SIG-M5 treated with dmso at 0.1 percent for 504 hours (cell line): Measurements from ENCODE around the gene RNF141.

Experiments used
- DNase-seq: peaks from one replicate; lab custom pipeline; 2025; ENCODE audit not compliant: unreplicated experiment; lab: John Stamatoyannopoulos, UW

The RNF141 gene, protein sequence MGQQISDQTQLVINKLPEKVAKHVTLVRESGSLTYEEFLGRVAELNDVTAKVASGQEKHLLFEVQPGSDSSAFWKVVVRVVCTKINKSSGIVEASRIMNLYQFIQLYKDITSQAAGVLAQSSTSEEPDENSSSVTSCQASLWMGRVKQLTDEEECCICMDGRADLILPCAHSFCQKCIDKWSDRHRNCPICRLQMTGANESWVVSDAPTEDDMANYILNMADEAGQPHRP

DNA sequence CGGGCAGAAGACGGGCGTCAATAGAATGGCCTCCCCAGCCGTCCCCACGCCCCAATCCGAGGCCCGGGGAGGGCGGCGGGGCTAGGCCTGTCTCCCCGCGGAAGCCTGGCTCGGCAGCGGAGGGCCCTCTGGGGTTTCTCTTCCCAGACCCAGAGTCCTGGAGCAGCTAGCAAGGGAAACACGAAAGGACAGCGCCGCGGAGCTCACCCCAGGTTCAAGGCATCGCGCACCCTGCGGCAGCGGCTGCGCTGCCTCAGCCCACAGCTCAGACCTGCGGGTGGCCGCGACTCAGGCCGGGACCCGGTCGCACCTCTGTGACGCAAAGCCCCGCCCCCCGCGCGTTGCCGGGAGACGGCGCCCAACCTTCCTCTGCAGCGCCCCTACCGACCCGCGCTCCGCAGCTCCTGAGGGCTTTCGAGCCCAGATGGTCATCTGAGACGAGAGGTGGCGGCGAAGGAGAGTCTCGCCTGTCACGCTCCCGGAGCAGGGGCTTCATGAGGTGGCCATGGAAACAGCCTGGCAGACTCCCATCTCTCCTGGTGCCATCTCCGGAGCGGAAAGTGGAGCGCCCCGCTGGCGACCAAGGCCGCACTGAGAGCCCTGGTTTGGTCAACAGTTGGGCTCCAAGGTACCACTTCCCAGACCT lies at the start of gene RNF141:
RNF141 (minus strand) TSS at position 273 of the 646 bp plus-strand sequence. CDS start 7,029 bp downstream, outside the sequence.
- peak; percentile 78 for DNase-seq

DNA sequence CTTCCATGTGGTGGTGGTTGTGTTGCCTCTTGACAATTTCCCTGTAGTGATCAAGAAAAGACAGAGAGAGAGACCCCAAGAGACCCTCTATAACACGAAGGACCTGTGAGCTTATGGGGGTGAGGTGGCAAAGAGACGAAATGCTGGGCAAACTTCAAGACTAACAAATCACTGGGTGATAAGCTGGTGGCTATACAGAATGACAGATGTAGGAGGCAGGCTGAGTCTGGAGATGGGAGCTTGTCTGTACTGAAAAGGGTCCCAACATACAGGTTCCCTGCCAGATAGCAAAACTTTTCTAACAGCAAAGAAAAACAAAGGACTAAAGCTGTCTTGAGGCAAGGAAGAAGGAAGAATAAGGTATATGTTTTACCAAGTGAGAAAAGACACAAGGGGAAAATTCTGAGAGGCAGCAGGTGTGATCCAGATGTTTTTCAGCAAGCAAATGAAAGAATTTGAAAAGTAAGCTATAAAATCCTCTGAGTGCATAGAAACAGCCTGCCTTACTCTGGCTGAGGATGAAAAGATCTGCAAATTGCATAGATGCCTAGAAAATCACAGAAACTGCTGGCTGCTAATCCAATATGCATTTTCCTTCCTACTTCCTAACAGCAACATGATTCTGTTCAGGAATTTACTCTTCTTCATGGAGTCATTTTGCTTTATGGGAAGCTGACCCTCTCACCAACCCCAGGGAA lies 49.4 kb upstream of the RNF141 start:
- no peak for DNase-seq

DNA sequence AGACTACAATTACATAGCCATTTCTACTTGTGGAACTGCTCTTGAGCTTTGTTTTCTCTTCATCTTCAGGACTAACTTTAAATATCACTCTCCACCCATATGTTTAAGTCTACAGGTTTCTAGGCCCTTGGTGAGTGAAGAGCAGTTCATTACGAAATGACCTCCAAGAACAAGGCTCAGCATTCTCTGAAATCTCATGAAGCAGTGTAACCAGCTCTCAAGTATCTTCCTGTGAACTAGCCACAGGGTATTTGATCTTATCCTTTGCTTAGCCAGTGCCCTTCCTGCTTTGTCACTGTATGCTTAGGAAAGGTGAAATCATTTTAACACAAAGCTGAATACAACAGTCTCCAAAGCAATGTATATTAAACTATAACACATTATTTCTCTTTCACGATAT lies 47.9 kb upstream of the RNF141 start:
- peak; percentile 19 for DNase-seq

DNA sequence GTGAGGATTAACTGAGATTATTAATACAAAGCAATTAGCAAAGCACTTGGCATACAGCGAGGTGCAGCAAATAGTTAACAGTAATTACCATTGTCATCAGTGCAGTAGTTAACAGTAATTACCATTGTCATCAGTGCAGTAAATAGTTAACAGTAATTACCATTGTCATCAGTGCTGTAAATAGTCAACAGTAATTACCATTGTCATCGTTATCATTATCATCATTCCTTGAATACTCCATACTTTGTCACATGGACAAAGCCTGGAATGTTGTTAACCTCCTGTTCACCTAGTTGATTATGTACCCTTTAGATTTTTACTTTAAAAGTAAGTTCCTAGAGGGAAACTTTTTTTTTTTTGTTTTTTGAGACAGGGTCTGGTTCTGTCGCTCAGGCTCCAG lies 47.0 kb upstream of the RNF141 start:
- DNase-seq, result no peak

DNA sequence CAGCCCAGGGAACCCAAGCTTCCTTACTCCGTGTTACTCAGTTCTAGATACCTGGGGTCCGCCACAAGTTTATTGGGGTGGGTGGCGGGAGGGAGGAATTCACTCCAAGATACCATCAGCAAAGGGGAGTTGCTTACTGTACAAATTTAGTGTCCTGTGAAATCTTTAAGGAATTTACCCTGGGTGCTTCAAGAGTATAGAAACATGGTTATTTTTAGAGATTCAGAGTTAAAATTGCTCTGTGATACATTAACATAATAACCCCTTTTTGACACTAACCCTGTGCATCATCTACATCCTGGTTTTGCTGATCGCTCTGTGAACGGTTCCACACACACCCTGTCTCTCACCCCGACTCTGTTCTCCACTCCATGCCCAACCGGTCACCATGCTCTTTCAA lies 46.4 kb upstream of the RNF141 start:
- DNase-seq, result no peak

DNA sequence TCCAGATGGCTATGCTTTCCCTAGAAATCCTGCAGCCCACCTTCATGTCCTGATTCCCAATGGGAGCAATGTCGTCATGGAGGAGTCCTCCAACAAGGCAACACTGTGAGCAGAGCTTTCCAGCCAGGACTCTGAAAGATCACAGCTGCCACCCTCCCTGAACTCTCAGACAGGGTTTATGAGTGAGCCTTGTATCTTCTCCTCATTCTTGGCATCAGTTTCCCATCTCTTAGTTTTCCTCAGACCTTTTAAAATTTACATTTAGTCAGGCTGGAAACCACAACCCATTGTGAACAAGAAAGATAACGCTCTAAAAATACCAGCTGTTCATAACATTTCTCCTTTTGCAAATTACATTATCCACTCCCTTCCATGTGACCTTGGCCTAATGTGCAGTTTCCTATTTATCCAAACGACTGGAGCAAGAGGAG lies 43.1 kb upstream of the RNF141 start:
- DNase-seq, result no peak

DNA sequence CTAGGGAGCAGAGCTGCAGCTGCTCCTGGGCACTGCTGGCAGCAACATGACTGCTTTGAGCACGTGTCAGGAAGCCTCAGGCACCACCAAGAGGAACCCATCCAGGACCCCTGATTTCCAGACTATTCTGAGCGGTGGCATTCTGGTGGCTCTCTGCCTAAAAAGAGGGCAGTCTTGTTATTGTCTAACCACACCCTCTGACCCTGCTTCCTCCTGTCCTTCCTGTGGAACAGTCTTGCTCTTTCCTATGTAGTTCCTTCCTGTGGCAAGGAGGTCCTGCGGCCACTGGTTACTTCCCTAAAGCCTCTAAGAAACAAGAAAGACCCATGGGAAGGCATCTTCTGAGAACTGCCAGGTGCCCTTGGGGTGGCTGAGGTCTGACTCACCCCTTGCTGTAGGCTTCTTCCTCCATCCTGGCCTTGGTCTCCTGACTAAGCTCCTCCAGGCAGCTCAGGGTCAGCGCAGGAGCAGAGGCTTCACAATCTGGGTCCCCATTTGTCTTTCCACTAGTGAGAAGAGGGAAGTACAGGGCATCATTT lies 40.6 kb upstream of the RNF141 start:
- DNase-seq, result peak; percentile 75

DNA sequence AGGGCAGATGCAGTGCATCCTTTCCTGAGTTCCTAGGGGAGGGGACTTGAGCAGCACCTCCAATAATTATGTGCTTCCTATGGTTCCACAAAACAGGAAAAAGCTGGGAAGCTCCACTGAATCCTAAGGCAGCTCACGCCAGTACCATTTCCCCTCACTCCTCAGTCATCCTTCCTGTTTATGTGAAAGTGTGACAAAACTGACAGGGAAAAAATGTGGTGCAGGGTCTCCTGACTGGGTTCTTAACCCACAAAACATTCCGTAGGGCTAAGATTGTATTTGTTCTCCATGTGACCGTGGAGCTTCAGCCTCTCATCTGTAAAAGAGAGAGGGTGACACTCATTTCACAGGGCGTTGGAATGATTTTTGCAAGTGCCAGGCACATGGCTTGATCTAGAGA lies 39.6 kb upstream of the RNF141 start:
- DNase-seq, result no peak

DNA sequence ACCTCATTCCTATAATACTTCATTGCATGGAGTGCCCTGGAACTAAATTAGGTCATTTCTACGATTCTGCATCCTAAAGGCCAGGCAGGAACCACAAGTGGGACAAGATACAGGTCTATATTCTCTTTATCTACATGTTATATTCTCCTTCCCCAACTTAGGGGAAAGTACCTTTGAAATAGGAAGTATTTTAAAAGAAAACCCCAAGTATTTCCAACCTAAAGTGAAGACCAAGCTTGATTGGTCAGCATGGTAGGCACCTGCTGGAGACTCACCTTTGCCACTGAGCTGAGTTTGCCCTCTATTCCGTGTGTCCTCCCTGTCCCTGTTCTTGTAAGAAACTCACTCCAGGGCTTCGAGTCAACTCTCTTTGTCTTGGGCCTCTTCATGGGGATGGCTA lies 38.7 kb upstream of the RNF141 start:
- no peak for DNase-seq

DNA sequence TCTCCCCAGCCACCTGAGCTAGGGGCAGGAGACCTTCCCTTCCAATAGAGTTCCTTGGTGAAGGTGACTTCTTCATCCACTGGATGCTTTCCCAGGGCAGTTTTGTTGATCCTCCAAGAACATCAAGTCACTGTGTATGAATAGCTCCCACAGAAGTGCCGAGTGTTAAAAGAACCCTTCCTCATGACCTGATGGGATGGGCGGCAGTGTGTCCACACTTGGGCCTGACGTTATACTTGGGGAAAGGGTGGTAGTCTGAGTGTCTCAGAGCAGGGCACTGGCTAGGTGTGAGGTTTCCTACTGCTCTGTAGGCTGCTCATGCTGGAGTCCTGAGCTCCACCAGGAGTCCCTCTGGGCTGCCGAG lies 35.0 kb upstream of the RNF141 start:
- no peak for DNase-seq

DNA sequence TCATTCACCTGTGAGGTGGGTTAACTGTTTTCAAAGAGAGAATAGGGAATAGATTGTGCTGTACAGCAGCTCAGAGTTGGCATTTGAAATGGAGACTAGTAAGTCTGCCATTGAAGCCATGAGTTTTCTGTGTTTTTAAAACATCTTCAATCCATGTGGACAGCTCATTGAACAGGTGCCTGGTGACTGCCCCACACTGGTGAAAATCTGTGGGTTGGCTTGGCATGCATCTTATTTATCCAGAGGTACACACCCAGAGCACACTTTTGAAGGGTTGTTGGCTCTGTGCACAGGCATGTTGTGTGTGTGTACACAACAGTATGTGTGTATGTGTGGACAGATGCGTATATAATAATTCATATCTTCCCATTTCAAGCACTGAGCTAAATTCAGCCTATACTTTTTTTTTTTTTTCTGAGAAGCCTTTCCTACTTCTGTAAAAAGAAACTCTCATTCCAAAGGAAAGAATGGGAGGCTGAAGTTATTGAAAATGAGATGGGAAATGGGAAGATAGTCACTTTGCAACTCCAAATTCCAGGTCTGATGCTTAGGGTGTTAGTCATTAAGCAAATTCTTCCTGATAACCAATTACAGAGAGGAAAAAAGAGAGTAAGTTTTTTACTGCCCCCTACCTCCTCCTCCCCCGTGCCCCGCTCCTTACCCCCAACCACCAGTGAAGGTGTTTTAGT lies 34.5 kb upstream of the RNF141 start:
- no peak for DNase-seq

DNA sequence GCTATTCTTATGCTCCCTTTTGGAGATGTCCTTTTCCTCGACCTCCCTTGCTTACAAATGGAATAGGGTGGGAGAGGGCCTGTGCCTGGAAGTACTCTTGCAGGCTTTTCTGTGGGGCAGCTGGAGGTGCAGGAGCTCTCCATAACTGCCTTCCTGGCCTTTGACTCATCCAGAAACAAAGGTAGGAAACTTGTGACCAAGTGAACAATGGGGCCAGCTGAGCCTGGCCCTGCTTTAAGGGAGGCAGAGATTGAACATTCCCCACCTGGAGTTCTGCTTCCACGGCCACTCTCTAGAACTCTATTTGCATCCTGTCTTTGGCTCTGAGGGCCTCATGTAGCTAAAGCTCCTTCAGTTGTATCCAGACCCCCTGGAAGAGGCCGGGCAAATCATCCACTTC lies 32.6 kb upstream of the RNF141 start:
- no peak for DNase-seq

DNA sequence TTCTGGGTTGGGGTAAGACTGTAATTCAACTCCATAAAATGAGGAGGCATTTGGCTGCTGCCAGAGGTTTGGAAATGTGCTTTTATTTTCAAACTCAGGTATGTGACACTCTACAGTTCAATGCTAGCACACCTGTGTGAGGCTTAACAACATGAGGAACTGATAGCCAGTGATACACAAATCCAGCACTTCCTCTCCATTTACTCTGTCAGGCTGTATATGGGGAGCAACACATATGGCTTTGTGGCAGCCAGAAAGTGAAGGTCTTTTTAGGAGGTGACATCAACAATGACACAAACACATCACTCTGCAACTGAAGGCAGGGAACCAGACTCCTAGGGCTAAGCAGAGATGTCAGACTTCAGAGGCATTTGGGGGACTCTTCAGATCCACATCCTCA lies 32.0 kb upstream of the RNF141 start:
- DNase-seq, result no peak

DNA sequence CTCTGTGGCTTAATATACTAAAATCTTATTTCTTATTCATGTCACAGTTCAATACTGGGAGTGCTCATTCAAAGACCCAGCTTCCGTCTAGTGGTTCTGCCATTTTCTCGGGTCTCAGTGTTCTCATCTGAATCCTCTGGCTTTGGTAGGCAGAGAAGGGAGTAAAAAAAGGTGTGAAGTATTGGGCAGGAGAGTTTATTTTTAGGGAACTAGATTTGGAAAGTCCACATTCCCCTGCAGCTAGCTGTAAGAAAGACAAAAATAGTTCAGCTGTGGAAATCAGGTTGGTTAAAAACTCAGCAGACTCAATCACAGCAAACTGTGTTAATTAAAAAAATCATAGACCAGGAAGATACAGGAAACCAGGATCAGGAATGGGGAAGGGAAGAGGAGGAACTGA lies 31.5 kb upstream of the RNF141 start:
- no peak for DNase-seq

DNA sequence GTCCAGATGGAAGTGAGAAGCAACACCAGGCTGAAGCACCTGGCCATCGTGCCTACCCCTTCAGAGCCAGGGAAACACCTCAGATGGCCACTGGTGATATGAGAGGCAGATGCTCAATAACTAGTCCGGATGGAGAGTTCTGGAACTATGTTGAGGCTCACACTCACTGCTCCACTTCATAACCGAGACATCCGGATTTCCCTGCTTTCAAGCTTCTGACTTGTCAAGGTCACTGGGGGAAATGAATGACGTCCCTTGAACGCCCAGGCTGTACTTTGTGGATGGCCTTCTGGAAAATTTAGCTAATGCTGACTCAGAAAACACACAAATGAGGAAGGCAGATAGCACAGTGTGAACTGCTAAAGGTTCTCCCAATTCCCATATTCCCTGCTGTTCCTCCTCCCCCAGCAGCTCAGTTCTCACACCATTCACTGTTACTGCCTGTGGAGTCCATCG lies 27.5 kb upstream of the RNF141 start, which contains the start of gene LYVE1:
LYVE1 (minus strand) TSS at position 180 of the 456 bp plus-strand sequence; CDS start at position 47, 133 bp downstream.
- no peak for DNase-seq

DNA sequence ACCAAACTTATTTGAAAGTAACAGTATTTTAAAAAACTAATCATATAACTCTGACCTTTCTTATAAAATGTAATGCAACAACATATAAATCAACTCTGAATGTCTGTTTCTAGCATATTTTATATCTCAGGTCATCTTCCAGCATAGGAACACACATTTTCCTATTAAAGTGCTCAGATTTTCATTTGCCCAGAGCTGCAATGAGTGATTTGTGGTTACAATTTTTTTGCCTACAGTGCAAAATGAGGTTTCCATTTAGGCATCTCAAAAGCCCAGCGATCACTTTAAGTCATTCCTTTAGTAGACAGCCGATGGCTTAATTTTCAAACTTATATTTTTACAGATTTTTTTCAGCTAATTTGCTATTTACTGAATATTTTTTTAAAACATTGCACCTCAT lies 26.5 kb upstream of the RNF141 start:
- DNase-seq, result no peak

DNA sequence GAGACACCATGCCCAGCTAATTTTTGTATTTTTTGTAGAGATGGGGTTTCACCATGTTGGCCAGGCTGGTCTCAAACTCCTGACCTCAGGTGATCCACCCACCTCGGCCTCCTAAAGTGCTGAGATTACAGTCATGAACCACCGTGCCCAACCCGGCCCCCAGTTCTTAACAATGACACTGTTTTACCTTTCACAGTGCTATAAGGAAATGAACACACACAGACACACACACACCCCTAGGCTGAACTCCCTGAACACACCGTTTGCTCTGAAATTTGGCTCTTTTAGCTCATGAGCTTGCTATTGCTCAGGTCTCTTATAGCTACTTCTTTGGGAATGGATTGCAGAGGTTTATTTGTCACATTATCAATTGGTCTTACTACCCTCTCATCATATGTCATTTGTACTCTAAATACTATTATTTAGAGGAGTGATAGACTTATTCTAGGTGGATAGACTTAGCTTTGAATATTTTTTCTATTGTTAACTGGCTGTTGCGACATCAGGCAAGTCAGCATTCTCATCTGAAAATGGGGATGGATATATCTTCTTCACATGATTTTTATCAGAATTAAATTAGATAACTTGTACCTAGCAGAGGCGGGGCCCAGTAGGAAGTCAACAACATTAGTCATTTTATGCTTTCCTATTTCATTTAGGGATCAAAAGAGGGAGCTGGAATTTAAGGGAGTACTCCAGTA lies 25.4 kb upstream of the RNF141 start:
- DNase-seq, result no peak

DNA sequence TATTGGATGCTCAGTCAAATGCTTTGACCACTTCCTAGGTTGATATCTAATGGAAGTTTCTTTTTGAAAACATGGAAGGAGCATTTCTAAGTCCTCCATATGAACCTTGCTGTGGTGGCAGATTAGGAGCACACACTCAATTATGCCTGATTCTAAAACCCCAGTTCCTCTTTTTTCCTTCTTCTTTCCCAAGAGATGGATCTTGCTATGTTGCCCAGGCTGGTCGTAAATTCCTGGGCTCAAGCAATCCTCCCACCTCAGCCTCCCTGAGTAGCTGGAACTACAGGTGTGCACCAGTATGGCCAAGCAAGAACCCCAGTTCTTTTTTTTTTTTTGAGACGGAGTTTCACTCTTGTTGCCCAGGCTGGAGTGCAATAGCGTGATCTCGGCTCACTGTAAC lies 24.5 kb upstream of the RNF141 start:
- DNase-seq, result no peak

DNA sequence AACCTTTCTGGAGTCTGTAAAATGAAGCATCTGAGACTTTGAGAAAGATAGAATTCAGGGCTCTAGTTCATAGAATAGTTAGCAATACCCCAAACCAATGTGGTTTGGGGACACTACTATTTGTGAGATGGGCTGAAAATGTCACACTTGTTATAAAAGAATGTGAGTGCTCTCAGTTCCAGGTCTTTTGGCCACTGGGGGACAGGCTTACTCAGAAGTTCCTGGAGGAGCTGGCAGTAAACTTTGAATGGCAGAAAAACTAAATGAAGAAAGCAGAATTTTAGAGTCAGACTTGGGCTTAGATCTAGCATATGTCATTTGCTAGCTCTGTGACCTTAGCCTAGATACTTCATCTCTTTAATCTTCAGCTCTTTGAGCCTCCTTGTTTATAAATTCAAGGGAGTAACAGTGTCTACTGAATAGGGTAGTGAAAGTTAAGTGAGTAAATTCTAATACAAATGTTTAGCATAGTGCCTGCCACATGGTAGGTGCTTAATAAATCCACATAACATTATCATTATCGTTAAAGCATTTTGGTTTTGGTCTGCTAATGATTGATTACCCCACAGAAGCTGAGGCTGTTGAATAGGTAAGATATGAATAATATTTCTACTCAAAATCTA lies 23.8 kb upstream of the RNF141 start:
- DNase-seq, result no peak

DNA sequence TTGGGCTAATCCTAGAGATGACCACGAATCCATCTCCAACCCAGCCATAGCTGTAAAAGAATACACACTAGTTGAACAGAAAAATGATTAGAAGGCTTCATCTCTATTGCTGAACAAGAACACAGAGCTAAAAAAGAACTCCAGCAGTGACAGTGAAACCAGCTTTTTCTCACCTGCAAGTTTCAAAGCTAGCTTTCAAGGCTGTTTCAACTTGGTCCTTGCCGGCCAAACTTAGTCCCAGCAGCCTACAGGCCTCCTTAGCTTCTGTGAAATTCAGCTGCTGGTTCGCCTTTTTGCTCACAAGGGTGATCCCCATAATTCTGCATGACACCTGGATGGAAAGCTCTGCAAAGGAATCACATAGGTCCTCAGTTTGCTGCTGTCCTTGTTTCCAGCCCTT lies 23.0 kb upstream of the RNF141 start:
- no peak for DNase-seq
